Omental fat pad (tissue), 4 donors: Measurements from ENCODE around the gene DHX38. TPM values are rescaled to one million over a fixed set of nuclear protein-coding genes. Genes with fewer than 3 reads are reported as not detected.
"Not testable (repeated sequence)": the region's sequence is repeated elsewhere in the genome, so short reads cannot be mapped to it uniquely, and the experiment has no call there.

Experiments used
- ATAC-seq: fragments of 150-250 bp; one replicate; pipeline ENCODE4 v1.9.1; 2016; ENCODE audit warnings: mild to moderate bottlenecking, moderate library complexity; ENCODE audit not compliant: low FRiP score
- DNase-seq: peaks from one replicate; pipeline ENCODE4 v3.0.0-alpha.2; 2019; ENCODE audit warnings: low spot score
- total RNA-seq, 4 donors: library from RNA; depleted of rRNA; stranded (reverse); fragments of >200 nt; gene quantifications; one replicate each; pipeline ENCODE4 v1.1.0, GENCODE V29; 2016
- TF ChIP-seq, protein P1 (sequence below), 3 donors: fragments of 450-650 bp; IDR thresholded peaks; one replicate each; pipeline ENCODE4 v1.5.1; 2016 to 2017; ENCODE audit warnings: antibody characterized with exemption in 3 of 3, mild to moderate bottlenecking in 3 of 3, moderate library complexity in 2 of 3

Gene DHX38
- total RNA-seq, 4 donors from 2014 or later, result 39.8 to 79.5 (median 56.5) TPM

DNA sequence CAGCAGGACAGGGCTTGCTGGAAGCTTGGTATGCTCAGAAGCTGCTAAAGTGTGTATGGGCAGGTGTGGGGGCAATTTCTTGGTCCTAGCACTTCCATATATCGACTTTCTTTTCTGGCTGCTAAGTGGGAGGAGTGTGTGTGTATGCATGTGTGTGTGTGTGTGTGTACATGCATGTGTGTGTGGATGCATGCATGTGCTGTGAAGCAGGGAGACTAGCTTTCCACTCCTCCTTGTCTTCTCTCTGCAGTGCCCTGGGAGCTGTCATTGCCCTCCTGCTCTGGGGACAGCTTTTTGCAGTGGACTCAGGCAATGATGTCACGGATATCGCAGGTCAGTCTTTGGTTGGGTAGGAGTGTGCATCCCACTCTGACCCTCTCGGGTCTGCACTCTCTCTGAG, 37.7 kb upstream of the DHX38 start:
- TF ChIP-seq, protein P1, sequence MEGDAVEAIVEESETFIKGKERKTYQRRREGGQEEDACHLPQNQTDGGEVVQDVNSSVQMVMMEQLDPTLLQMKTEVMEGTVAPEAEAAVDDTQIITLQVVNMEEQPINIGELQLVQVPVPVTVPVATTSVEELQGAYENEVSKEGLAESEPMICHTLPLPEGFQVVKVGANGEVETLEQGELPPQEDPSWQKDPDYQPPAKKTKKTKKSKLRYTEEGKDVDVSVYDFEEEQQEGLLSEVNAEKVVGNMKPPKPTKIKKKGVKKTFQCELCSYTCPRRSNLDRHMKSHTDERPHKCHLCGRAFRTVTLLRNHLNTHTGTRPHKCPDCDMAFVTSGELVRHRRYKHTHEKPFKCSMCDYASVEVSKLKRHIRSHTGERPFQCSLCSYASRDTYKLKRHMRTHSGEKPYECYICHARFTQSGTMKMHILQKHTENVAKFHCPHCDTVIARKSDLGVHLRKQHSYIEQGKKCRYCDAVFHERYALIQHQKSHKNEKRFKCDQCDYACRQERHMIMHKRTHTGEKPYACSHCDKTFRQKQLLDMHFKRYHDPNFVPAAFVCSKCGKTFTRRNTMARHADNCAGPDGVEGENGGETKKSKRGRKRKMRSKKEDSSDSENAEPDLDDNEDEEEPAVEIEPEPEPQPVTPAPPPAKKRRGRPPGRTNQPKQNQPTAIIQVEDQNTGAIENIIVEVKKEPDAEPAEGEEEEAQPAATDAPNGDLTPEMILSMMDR (IDR thresholded peaks at IDR 0.05), result no peak
- ATAC-seq (no peak), DNase-seq (no peak)

DNA sequence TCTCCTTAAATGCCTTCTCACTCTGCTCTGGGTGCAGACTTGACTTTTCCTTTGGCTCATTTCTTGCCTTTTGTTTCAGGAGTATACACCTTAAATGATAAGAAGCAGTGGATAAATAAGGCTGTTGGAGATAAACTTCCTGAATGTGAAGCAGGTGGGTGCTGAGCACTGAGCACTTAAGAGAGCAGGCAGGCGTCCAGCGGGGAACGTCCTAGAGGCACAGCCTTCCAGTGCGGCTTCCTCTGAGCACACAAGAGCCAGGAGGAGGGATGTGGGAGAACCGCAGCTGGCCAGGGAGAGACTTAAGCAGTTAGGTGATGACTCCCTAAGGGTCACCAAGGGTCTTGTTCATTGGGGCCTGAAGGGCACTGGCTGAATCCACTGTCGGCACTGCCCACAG, 36.3 kb upstream of the DHX38 start:
- not testable (repeated sequence) for ATAC-seq, DNase-seq

DNA sequence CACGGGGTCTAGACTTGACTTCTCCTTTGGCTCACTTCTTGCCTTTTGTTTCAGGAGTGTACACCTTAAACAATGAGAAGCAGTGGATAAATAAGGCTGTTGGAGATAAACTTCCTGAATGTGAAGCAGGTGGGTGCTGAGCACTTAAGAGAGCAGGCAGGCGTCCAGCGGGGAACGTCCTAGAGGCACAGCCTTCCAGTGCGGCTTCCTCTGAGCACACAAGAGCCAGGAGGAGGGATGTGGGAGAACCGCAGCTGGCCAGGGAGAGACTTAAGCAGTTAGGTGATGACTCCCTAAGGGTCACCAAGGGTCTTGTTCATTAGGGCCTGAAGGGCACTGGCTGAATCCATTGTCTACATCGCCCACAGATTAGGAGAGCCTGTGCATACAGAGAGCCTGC, 34.6 kb upstream of the DHX38 start:
- not testable (repeated sequence) for ATAC-seq, DNase-seq

DNA sequence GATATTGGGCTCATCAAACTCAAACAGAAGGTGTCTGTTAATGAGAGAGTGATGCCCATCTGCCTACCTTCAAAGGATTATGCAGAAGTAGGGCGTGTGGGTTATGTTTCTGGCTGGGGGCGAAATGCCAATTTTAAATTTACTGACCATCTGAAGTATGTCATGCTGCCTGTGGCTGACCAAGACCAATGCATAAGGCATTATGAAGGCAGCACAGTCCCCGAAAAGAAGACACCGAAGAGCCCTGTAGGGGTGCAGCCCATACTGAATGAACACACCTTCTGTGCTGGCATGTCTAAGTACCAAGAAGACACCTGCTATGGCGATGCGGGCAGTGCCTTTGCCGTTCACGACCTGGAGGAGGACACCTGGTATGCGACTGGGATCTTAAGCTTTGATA, 33.2 kb upstream of the DHX38 start:
- TF ChIP-seq, protein P1 (IDR thresholded peaks at IDR 0.05), result no peak

DNA sequence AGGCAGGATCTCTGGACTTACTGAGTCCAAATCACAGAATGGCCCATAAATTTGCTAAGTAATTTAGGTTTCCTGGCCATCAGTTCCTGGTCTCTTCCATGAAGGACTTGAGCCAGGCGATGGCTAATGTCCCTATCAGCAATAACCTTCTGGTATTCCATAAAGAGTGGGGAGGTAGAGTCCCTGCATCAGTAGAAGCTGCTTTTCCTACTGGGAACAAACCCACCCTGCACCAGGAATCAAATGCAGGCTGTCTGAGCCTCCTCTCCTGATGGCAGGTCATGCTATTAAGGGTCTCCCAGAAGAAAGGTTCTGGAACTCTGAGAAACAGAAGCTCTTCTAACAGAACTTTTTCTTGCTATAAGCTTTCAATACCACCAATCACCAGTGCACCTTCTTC, 32.1 kb upstream of the DHX38 start:
- DNase-seq (no peak), ATAC-seq (peak; percentile 9)
- TF ChIP-seq, protein P1 (IDR thresholded peaks at IDR 0.05), result no peak

More for the DNA sequence above, 33.2 kb upstream of the DHX38 start:
- ATAC-seq (no peak), DNase-seq (no peak)

DNA sequence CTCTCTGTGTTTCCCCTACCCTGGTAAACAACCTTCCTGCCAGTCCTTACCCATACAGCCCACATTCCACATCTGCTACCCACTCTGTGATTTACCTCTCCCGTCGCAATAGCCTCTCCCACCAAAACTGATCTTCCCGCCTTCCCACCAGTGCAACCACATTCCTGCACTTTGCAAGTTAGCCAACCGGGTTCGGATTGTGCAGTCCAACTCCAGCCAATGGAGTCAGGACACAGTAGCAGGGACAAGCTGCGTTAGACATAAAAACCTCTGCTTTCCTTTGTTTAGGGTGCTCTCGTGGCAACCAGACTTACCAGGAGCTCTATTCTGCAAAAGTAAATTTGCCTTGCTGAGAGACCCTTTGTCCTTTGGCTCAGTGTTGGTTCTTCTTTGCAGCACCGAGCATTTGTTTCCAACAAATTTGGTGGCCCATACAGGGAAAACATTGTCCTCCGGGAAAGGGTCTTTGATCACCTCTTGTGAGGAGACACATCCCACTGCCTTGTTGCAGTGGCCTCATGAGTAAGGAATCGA, 29.2 kb upstream of the DHX38 start:
- TF ChIP-seq, protein P1 (IDR thresholded peaks at IDR 0.05), result no peak
- DNase-seq (no peak), ATAC-seq (no peak)

DNA sequence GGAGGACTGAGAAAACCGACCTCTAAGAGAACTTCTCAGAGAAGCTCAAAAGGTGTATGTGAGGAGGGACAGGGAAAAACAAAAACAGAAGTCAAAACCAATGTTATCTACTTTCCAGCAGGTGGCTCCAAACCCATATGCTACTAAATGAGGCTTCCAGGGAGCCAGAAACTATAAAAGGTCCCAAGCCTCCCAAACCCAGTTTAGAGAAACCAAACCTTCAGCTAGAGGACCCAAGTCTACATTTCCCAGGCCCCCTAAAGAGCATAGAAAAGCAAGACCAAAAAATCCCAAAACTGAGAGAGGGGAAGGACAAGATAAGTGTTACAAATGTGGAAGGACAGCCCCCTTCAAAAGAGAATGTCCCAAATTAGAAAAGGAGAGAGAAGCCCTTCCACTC, 26.9 kb upstream of the DHX38 start:
- TF ChIP-seq, protein P1 (IDR thresholded peaks at IDR 0.05), result no peak
- DNase-seq (no peak), ATAC-seq (no peak)

DNA sequence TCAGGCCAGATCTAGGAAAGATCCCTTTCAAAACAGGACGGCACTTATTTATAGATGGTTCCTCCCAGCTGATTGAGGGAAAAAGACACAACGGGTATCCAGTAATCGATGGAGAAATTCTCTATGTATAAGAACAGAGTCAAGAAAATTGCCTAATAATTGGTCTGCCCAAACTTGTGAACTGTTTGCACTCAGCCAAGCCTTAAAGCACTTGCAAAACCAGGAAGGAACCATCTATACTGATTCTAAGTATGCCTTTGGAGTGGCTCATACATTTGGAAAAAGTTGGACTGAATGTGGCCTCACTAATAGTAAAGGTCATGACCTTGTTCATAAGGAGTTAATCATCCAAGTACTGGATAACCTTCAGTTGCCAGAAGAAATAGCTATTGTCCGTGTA, 24.7 kb upstream of the DHX38 start:
- DNase-seq (no peak), ATAC-seq (no peak)
- TF ChIP-seq, protein P1 (IDR thresholded peaks at IDR 0.05), result no peak
